ENCODE results near the gene GLIS1. TPM values are rescaled to one million over a fixed set of nuclear protein-coding genes. Genes with fewer than 3 reads are reported as not detected.

GLIS1 gene
- total RNA-seq, 4 donors from 2014 or later, result not detected

DNA sequence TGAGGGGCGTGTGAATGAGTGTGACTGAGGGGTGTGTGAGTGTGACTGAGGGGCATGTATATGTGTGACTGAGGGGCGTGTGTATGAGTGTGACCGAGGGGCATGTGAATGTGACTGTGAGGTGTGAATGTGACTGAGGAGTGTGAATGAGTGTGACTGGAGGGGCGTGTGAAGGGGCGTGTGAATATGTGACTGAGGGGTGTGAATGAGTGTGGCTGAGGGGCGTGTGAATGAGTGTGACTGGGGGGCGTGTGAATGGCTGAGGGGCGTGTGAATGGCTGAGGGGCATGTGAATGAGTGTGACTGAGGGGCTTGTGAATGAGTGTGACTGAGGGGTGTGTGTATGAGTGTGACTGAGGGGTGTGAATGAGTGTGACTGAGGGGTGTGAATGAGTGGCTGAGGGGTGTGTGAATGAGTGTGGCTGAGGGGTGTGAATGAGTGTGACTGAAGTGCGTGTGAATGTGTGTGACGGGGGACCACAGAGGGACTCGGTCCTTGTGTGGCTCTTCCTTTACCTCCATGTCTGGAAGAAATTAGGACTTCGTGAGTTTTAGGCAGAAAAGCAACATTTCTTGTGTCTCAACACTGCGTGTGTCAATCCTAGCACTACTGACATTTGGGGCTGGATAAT is 105.8 kb downstream of the GLIS1 start:
- TF ChIP-seq POLR2A (IDR thresholded peaks at IDR 0.05), result no peak
- TF ChIP-seq, protein P1, sequence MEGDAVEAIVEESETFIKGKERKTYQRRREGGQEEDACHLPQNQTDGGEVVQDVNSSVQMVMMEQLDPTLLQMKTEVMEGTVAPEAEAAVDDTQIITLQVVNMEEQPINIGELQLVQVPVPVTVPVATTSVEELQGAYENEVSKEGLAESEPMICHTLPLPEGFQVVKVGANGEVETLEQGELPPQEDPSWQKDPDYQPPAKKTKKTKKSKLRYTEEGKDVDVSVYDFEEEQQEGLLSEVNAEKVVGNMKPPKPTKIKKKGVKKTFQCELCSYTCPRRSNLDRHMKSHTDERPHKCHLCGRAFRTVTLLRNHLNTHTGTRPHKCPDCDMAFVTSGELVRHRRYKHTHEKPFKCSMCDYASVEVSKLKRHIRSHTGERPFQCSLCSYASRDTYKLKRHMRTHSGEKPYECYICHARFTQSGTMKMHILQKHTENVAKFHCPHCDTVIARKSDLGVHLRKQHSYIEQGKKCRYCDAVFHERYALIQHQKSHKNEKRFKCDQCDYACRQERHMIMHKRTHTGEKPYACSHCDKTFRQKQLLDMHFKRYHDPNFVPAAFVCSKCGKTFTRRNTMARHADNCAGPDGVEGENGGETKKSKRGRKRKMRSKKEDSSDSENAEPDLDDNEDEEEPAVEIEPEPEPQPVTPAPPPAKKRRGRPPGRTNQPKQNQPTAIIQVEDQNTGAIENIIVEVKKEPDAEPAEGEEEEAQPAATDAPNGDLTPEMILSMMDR (IDR thresholded peaks at IDR 0.05 in 4 of 5, conservative IDR thresholded peaks at IDR 0.05 in 1 of 5), result no peak
- intact Hi-C loops (cut with DNase I; ENCODE audit: low total_unique reads) (no loop called here), in situ Hi-C loops (cut with MboI; ENCODE audit: low sequenced_read_pairs in 4 of 4) (no loop called here)
- Histone ChIP-seq H3K27ac (no peak overlapping the region), H3K36me3 (no peaks in the 10 kb centered on the region), H3K4me1 (no peaks in the 10 kb centered on the region), H3K9me3 (no peaks in the 10 kb centered on the region), H3K27me3 (no peaks in the 10 kb centered on the region), H3K4me3 (no peak overlapping the region)
- no peak for ATAC-seq
- no peak for DNase-seq

DNA sequence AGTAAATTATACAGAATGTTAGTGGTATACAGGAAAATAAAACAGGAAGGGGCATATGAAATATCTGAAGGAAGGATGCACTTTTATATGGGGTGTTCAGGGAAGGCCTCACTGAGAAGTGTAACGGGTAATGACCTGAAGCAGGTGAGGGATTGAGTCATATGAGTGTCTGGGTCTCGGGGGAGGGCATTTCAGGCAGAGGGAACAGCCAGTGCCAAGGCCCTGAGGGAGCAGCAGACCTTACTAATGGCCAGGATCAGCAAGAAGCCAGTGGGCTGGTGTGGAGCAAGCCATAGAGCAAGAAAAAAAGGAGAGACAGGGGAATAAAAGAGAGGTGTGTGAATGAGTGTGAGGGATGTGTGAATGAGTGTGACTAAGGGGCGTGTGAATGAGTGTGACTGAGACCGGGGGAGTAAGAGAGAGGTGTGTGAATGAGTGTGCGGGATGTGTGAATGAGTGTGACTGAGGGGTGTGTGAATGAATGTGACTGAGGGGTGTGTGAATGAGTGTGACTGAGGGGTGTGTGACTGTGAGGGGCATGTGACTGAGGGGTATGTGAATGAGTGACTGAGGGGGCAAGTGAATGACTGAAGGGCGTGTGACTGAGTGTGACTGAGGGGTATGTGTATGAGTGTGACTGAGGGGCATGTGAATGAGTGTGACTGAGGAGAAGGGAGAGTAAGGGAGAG is 107.2 kb downstream of the GLIS1 start:
- intact Hi-C loops (cut with DNase I; ENCODE audit: low total_unique reads), result no loop called here
- TF ChIP-seq, protein P1 (IDR thresholded peaks at IDR 0.05 in 4 of 5, conservative IDR thresholded peaks at IDR 0.05 in 1 of 5), result no peak
- no peak for TF ChIP-seq POLR2A (IDR thresholded peaks at IDR 0.05)
- H3K4me3 ChIP-seq, result no peak overlapping the region
- H3K4me1 ChIP-seq, result no peaks in the 10 kb centered on the region
- no peaks in the 10 kb centered on the region for H3K36me3 ChIP-seq
- no peaks in the 10 kb centered on the region for H3K9me3 ChIP-seq
- H3K27me3 ChIP-seq, result no peaks in the 10 kb centered on the region
- no peak overlapping the region for H3K27ac ChIP-seq
- in situ Hi-C loops (cut with MboI; ENCODE audit: low sequenced_read_pairs in 4 of 4), result no loop called here
- no peak for DNase-seq
- ATAC-seq, result no peak

DNA sequence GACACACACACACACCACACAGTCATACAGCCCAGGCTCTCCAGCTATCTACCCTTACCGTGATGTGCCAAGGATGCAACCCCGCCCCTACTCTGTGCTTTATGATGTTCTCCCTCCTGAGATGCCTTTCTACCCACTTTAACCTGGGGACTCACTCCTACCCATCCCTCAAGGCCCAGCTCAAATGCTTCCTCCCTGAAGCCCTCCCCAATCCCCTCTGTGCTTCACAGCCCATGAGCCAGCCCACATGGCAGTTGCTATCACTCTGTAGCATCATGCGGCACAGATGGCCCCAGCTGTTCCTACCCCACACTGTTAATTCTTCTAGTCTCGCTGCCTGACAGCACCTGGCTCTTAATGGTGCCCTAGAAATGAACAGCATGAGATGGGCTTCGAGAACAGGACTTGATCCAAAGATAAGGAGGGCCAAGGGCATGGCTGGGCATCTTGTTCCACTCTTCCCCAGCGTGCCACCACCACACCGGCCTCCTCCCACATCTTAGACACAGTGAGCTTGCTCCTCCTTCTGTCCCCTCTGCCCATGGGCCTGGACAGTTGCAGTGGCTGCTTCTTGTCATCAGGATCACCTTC is 109.8 kb downstream of the GLIS1 start:
- H3K36me3 ChIP-seq, result no peaks in the 10 kb centered on the region
- H3K27me3 ChIP-seq, result no peaks in the 10 kb centered on the region
- in situ Hi-C loops (cut with MboI; ENCODE audit: low sequenced_read_pairs in 4 of 4) (no loop called here), intact Hi-C loops (cut with DNase I; ENCODE audit: low total_unique reads) (no loop called here)
- no peak overlapping the region for H3K27ac ChIP-seq
- DNase-seq (no peak), ATAC-seq (no peak)
- TF ChIP-seq POLR2A (IDR thresholded peaks at IDR 0.05), result no peak
- TF ChIP-seq, protein P1 (IDR thresholded peaks at IDR 0.05 in 4 of 5, conservative IDR thresholded peaks at IDR 0.05 in 1 of 5), result no peak
- H3K4me3 ChIP-seq, result no peak overlapping the region
- no peaks in the 10 kb centered on the region for H3K9me3 ChIP-seq
- no peaks in the 10 kb centered on the region for H3K4me1 ChIP-seq

DNA sequence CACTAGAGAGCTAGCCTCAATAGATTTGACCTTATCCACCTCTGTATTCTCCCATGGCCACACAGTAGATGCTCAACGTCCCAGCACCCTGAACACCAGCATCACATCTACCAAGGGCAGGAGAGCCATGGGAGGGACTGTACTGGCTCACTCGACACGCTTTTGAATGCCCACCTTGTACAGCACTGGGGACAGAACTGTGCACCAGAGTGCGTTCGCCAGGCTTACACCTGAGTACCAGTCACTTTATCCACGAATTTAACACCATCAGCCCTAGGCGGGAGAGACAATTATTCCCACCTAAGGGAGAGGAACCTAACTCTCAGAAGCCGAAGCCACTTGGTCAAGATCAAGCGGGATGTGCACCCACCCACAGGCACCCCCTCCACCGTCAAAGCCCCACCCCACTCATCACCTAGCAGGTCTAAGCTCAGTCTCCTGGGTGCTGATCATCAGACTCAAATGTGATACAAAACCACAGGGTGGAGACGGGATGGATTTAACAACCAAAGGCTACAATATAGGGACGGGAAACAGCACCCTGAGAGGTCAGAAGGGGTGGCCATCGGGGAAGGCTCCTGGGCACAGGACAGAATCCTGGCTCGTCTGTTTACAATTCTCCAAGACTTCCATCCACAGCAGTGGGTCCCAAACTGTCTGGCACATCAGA is 110.5 kb downstream of the GLIS1 start:
- DNase-seq (no peak), ATAC-seq (no peak)
- Histone ChIP-seq H3K4me1 (no peaks in the 10 kb centered on the region), H3K27me3 (no peaks in the 10 kb centered on the region), H3K27ac (no peak overlapping the region), H3K9me3 (no peaks in the 10 kb centered on the region), H3K36me3 (no peaks in the 10 kb centered on the region), H3K4me3 (no peak overlapping the region)
- intact Hi-C loops (cut with DNase I; ENCODE audit: low total_unique reads) (no loop called here), in situ Hi-C loops (cut with MboI; ENCODE audit: low sequenced_read_pairs in 4 of 4) (no loop called here)
- no peak for TF ChIP-seq POLR2A (IDR thresholded peaks at IDR 0.05)

DNA sequence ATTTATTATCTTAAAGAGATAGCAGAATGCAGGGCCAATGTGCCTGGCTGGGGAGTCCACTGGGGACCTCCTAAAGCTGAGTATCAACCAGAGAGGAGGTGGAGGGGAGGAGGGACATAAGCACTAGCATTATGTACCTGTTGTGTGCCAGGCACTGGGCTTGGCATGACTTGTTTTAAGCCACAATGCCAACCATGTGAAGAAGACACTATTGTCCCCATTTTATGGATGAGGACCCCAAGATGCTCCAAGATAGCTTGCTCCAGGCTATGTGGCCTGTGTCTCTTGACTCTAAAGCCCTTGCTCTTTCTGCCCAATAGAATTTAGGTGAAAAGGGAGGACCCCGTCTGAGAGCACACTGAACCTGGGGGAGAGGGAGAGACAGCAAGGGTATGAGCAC is 111.3 kb downstream of the GLIS1 start:
- no peak overlapping the region for H3K4me3 ChIP-seq
- DNase-seq, result no peak
- H3K27me3 ChIP-seq, result no peaks in the 10 kb centered on the region
- no peak overlapping the region for H3K27ac ChIP-seq
- intact Hi-C loops (cut with DNase I; ENCODE audit: low total_unique reads), result no loop called here
- ATAC-seq, result no peak
- in situ Hi-C loops (cut with MboI; ENCODE audit: low sequenced_read_pairs in 4 of 4), result no loop called here
- TF ChIP-seq POLR2A (IDR thresholded peaks at IDR 0.05), result no peak
- TF ChIP-seq, protein P1 (IDR thresholded peaks at IDR 0.05 in 4 of 5, conservative IDR thresholded peaks at IDR 0.05 in 1 of 5), result no peak
- H3K9me3 ChIP-seq, result no peaks in the 10 kb centered on the region
- H3K36me3 ChIP-seq, result no peaks in the 10 kb centered on the region
- H3K4me1 ChIP-seq, result no peaks in the 10 kb centered on the region
